Left hindlimb (tissue), 1 donor: ENCODE data around the gene IFTAP.
"Not testable (repeated sequence)": the region's sequence is repeated elsewhere in the genome, so short reads cannot be mapped to it uniquely, and the experiment has no call there.

Experiments
- DNase-seq: peaks from one replicate; pipeline ENCODE4 v3.0.0-alpha.2; 2018

Gene IFTAP

GRCh38 chr11:36657610-36658267 lies 63.4 kb downstream of the IFTAP start:
- no peak for DNase-seq

- not testable (repeated sequence) for DNase-seq
Observed at GRCh38 chr11:36661359-36661758, 67.1 kb downstream of the IFTAP start.

- DNase-seq: no peak
Observed at GRCh38 chr11:36672815-36673450, 78.6 kb downstream of the IFTAP start.

DNA sequence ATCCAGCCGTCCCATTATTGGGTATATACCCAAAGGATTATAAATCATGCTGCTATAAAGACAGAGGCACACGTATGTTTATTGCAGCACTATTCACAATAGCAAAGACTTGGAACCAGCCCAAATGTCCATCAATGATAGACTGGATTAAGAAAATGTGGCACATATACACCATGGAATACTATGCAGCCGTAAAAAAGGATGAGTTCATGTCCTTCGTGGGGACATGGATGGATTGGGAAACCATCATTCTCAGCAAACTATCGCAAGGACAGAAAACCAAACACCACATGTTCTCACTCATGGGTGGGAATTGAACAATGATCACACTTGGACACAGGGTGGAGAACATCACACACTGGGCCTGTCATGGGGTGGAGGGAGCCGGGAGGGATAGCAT lies 85.2 kb downstream of the IFTAP start:
- not testable (repeated sequence) for DNase-seq

- DNase-seq: no peak
Observed at GRCh38 chr11:36683818-36684217, 89.5 kb downstream of the IFTAP start.

DNA sequence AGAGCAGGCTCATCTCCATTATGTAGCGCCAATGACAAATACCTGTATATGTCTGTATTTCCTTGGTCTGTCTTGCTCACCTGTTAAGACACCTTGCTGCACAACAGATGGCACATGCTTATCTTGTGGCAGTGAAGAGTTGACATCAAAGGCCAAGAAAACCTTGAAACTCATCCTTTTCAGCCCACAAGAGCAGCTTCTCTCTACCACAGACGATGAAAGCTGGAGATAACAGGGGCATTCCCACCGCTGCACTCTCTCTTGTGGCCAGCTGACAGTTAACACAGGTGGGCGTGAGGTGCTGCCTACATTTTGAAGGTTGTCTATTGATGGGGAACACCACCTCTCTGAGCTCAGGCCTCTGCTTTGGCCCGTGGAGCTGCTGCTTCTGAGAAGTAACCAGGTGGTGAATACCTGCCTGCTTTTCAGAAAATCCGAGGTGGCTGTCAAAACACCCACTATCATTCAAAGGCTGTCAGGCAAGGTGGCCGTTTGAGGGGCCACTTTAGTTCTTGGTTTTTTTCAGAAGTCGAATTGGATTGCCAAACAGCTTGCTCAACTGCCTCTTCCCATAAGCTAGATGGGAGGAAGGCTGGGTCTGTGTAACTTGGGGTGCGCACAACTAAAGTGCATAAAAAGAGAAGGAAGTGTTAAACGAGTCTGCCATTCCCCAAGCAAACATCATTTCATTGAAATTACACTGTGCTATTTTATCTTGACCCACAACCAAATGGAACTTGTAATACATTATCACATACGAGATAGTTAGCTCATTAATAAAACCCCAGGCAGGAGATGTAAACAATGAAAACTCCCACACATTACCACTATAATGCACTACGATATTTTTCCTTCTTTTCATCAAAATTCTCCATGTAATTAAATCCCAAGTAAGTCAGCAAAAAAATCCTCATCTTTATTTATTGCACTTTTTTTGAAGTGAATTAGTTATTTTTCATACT lies 90.8 kb downstream of the IFTAP start:
- no peak for DNase-seq

GRCh38 chr11:36688132-36688531 lies 93.8 kb downstream of the IFTAP start:
- no peak for DNase-seq

DNA sequence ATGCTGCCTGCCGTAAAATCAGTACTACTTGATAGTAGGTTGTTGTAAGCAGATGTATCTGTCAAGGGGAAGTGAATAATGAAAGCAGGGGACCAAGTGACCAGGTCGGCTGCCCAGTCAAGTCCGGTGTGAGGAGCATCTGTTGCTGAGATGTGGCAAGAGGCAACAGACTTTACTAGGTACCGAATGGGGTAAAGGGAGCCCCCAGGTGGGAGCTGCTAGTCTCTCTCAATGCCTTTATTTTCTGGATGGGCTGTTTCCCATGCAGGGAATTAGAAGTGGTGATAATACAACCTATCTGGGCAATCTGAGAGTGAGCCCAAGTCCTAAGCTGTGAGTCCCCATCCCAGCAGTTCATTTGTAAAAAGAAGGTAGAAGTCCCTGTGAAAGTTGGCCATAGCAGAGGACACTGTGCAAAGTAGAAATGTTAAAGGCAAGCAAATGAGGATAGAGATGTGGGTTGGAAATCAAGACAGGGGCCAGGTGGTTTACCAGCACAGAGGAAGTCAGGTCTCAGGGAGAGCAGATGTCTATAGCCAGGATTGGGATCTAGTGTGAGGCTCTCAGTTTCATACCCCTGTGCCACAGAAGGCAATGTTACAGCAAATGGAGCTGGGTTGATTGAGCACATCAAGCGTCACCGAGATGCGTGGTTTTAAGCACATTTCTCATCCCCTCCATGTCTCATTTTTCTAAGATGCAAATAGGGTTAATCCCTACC lies 94.4 kb downstream of the IFTAP start:
- DNase-seq: no peak

GRCh38 chr11:36689442-36689841 lies 95.1 kb downstream of the IFTAP start:
- DNase-seq: no peak

DNA sequence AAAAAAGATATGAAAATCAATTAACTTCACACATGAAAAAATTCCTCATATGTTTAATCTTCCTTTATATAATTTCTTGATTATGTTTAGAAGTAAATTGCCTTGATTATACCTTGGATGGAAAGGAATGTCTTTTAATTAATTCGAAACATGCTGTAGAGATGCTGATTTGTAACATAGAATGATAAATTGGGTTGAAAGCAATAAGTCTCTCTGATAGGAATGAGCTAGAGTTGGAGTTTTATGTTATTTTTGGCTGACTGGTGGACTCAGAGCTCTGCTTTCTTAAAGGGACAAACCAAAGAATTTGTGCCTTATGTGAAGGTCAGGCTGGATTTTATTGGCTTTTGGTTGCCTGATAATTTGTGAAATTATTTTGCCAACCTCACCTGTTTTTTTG lies 98.4 kb downstream of the IFTAP start:
- no peak for DNase-seq

DNA sequence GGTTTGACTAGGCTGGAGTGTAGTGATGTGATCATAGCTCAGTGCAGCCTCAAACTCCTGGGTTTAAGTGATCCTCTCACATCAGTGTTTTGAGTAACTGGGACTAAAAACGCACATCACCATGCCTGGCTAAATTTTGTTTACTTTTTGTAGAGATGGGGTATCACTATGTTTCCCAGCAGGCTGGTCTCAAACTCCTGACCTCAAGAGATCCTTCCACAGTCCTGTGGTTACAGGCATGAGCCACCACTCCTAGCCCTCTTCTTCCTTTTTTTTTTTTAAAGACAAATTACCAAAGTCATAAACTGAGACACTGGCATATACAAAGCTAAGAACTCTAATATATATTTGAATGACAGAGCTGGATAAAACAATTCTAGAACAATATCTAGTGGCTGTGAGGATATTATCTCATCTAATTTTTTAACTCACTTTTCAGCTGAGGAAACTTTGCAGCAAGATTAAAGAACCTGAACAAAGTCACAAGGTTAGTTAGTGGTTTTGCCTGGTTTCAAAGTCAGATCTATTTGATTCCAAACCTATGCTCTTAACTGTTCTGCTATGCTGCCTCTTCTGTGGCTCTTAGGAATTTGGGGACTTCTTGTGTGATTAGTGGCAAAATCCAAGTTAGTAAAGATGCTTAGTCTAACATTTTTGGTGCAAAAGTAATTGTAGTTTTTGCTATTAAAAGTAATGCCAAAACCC lies 99.0 kb downstream of the IFTAP start:
- no peak for DNase-seq

DNA sequence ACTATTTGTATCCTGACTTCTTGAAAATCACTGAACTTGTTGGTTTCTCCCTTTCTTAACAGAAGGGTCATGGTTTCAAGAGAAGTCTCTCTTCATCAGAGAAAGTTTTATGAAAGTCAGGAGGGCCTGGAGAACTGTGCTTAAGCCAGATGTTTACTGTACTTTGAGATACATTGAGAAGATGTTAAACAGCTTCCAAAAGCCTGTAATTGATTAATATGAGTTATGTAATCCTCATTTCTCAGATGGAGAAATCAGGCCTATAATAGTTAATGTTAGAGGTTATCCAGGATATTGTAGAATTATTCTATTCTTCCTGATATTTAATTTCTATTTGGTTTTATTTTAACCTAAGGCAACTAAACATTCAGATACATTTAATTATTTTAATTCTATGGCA lies 100.8 kb downstream of the IFTAP start:
- DNase-seq: no peak

- no peak for DNase-seq
Observed at GRCh38 chr11:36695571-36695970, 101.3 kb downstream of the IFTAP start.

DNA sequence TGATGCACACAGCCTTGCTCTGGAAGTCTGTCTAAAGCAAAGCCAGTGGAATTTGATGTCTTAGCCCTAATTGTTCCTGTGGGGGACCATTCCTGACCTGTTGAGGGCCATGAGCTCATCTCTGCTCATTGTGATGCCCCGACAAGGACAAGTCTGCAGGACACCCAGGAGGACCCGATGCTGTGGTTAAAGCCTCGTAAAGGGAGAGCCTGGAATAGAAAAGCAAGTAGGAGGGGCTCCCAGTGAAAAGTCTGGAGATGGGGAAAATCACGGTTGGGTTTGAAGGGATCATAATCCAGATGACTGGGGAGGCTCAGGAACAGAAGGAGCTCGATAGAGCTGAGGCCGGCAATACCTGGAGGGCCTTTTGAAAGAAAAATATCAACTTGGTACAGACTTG lies 102.2 kb downstream of the IFTAP start:
- no peak for DNase-seq

DNA sequence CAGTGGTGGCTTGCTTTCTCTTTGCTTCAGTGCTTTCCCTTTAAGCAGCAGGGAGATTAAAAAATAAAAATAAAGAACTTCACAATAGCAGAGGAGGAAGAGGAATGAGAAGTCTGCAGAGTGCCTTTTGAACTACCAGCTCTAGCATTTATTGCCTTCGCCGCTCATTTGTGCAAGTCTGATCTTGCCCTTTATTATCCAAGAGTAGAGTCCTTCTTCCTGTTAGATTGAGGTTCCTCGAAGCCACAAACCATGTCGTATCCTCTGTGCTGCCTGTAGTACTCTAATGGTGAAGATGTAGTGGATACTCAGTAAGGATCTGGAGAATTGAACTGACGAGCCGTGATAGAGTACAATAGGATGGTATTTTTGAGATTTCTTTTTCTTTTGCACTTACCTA lies 105.0 kb downstream of the IFTAP start:
- DNase-seq: no peak

- no peak for DNase-seq
Observed at GRCh38 chr11:36700246-36700645, 105.9 kb downstream of the IFTAP start.

- peak; percentile 31 for DNase-seq
Observed at GRCh38 chr11:36702330-36703054, 108.2 kb downstream of the IFTAP start.

DNA sequence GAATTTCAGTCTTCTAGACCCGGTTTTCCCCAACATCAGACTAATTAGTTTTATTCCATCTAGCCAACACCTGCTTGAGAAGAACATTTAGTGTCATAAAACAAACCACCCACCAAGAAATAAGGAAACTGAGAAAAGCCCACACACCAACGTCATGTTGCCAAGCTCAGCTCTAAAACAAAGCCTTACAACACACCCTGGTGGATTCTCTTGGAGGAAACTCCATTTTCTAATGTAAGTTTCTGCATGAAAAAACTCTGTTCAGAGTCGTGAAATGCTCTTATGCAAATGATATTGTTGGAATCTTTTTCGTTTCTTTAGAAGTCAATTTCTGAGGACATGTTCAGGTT lies 108.7 kb downstream of the IFTAP start:
- no peak for DNase-seq
